Panc1 (cell line): ENCODE data around the gene PCED1A.

Source experiments
- POLR2AphosphoS5 ChIP-seq: IDR thresholded peaks from 2 replicates; pipeline ENCODE4 v1.6.1; 2012; ENCODE audit warnings: mild to moderate bottlenecking, low read depth, low read length, moderate library complexity
- SIN3A ChIP-seq: IDR thresholded peaks from 2 replicates; pipeline ENCODE4 v1.6.1; 2012; ENCODE audit warnings: low read depth, mild to moderate bottlenecking, low read length, moderate library complexity, borderline replicate concordance; ENCODE audit not compliant: insufficient read depth
- TCF7L2 ChIP-seq: IDR thresholded peaks from 2 replicates; pipeline ENCODE4 v1.6.1; 2011; ENCODE audit warnings: mild to moderate bottlenecking, low read depth, low read length, inconsistent platforms
- TF ChIP-seq, protein P1 (sequence below): fragments of 450-650 bp; IDR thresholded peaks from 2 replicates; pipeline ENCODE4 v1.5.1; 2017; ENCODE audit warnings: mild to moderate bottlenecking
- TF ChIP-seq, protein P2 (sequence below), 2 experiments: IDR thresholded peaks; 2 replicates each; pipeline ENCODE4 v1.6.1; 2011 to 2012; ENCODE audit warnings: low read depth in 2 of 2, control low read depth in 1 of 2, low read length in 1 of 2, mild to moderate bottlenecking in 1 of 2, moderate library complexity in 1 of 2; ENCODE audit not compliant: insufficient read depth in 1 of 2

DNA sequence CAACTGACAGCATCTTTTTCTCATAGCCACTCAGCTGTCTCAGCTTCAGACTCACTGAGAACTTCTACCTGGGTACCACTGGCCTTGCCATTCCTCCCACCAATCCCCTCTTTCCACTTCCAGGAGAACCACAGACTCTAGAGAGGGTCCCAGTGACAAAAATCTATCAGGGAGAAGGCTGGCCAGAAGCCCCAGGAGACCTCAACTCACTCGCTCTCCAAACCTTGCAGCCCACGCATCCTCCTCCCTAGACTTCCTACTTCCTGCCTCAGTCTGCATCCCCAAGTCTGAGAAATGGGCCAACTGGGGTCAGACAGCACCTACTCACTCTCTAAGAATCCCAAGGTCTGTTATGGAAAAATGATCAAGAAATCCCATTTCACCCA is 23.1 kb downstream of the PCED1A start:
- TF ChIP-seq, protein P1, sequence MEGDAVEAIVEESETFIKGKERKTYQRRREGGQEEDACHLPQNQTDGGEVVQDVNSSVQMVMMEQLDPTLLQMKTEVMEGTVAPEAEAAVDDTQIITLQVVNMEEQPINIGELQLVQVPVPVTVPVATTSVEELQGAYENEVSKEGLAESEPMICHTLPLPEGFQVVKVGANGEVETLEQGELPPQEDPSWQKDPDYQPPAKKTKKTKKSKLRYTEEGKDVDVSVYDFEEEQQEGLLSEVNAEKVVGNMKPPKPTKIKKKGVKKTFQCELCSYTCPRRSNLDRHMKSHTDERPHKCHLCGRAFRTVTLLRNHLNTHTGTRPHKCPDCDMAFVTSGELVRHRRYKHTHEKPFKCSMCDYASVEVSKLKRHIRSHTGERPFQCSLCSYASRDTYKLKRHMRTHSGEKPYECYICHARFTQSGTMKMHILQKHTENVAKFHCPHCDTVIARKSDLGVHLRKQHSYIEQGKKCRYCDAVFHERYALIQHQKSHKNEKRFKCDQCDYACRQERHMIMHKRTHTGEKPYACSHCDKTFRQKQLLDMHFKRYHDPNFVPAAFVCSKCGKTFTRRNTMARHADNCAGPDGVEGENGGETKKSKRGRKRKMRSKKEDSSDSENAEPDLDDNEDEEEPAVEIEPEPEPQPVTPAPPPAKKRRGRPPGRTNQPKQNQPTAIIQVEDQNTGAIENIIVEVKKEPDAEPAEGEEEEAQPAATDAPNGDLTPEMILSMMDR = no peak
- TF ChIP-seq, protein P2, sequence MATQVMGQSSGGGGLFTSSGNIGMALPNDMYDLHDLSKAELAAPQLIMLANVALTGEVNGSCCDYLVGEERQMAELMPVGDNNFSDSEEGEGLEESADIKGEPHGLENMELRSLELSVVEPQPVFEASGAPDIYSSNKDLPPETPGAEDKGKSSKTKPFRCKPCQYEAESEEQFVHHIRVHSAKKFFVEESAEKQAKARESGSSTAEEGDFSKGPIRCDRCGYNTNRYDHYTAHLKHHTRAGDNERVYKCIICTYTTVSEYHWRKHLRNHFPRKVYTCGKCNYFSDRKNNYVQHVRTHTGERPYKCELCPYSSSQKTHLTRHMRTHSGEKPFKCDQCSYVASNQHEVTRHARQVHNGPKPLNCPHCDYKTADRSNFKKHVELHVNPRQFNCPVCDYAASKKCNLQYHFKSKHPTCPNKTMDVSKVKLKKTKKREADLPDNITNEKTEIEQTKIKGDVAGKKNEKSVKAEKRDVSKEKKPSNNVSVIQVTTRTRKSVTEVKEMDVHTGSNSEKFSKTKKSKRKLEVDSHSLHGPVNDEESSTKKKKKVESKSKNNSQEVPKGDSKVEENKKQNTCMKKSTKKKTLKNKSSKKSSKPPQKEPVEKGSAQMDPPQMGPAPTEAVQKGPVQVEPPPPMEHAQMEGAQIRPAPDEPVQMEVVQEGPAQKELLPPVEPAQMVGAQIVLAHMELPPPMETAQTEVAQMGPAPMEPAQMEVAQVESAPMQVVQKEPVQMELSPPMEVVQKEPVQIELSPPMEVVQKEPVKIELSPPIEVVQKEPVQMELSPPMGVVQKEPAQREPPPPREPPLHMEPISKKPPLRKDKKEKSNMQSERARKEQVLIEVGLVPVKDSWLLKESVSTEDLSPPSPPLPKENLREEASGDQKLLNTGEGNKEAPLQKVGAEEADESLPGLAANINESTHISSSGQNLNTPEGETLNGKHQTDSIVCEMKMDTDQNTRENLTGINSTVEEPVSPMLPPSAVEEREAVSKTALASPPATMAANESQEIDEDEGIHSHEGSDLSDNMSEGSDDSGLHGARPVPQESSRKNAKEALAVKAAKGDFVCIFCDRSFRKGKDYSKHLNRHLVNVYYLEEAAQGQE (IDR thresholded peaks at IDR 0.05; ENCODE audit: insufficient read depth in 1 of 2, low read depth in 2 of 2, low read length in 1 of 2) = no peak
- no peak for TF ChIP-seq POLR2AphosphoS5
- no peak for TF ChIP-seq SIN3A
- TF ChIP-seq TCF7L2 = no peak
